ENCODE results near the gene TSPEAR. TPM values are rescaled to one million over a fixed set of nuclear protein-coding genes. Genes with fewer than 3 reads are reported as not detected.

The TSPEAR gene
- total RNA-seq, 3 donors from 2014 or later (not counting 1 experiment from before 2014, with no cell fraction given) = not detected

GRCh38 chr21:44650265-44650972 is 61.0 kb downstream of the TSPEAR start:
- H3K36me3 ChIP-seq (ENCODE audit: control insufficient read depth, insufficient read depth, low read length) = no peaks in the 10 kb centered on the region
- peaks cover 0 to 3% of the 10 kb centered on the region in 2 donors for H3K27me3 Mint-ChIP-seq (ENCODE audit: low read depth in 2 of 2)
- peak overlapping the region in 1 of 2 donors; percentile 24 for H3K27ac Mint-ChIP-seq
- H3K36me3 Mint-ChIP-seq = no peaks in the 10 kb centered on the region
- H3K27ac ChIP-seq (ENCODE audit: low read length) = no peak overlapping the region
- no peak overlapping the region for H3K4me3 Mint-ChIP-seq
- DNase-seq (no peak), ATAC-seq (peak in 1 of 3 donors; percentile 8)
- intact Hi-C loops (cut with micrococcal nuclease) = no loop called here
- no peaks in the 10 kb centered on the region for H3K9me3 Mint-ChIP-seq
- no peak overlapping the region for H3K4me3 ChIP-seq (ENCODE audit: low read length)
- peaks cover 1% of the 10 kb centered on the region for H3K9me3 ChIP-seq (ENCODE audit: control insufficient read depth, insufficient read depth, low read length)
- no peak for TF ChIP-seq CTCF (IDR thresholded peaks at IDR 0.05)
- H3K27me3 ChIP-seq (ENCODE audit: control insufficient read depth, insufficient read depth, low read length) = no peaks in the 10 kb centered on the region
- 87% methylated on average over 20 of the region's 20 CpGs for WGBS (ENCODE audit: insufficient coverage)
- H3K4me1 Mint-ChIP-seq = peaks cover 16 to 21% of the 10 kb centered on the region in 2 donors
- H3K4me1 ChIP-seq (ENCODE audit: control insufficient read depth, insufficient read depth, low read length) = peaks cover 25% of the 10 kb centered on the region

GRCh38 chr21:44649521-44650100 is 61.8 kb downstream of the TSPEAR start:
- H3K4me3 ChIP-seq (ENCODE audit: low read length) = no peak overlapping the region
- no peak for TF ChIP-seq CTCF (IDR thresholded peaks at IDR 0.05)
- ATAC-seq = no peak
- peaks cover 11 to 21% of the 10 kb centered on the region in 2 donors for H3K4me1 Mint-ChIP-seq
- H3K9me3 Mint-ChIP-seq = peaks cover 4 to 5% of the 10 kb centered on the region in 2 donors
- 93% methylated on average over 18 of the region's 18 CpGs for WGBS (ENCODE audit: insufficient coverage)
- peaks cover 5% of the 10 kb centered on the region for H3K36me3 Mint-ChIP-seq
- peaks cover 6% of the 10 kb centered on the region for H3K9me3 ChIP-seq (ENCODE audit: control insufficient read depth, insufficient read depth, low read length)
- H3K27me3 ChIP-seq (ENCODE audit: control insufficient read depth, insufficient read depth, low read length) = peaks cover 2% of the 10 kb centered on the region
- no peak overlapping the region for H3K27ac Mint-ChIP-seq
- peaks cover 5 to 8% of the 10 kb centered on the region in 2 donors for H3K27me3 Mint-ChIP-seq (ENCODE audit: low read depth in 2 of 2)
- H3K36me3 ChIP-seq (ENCODE audit: control insufficient read depth, insufficient read depth, low read length) = no peaks in the 10 kb centered on the region
- intact Hi-C loops (cut with micrococcal nuclease) = no loop called here
- no peak overlapping the region for H3K27ac ChIP-seq (ENCODE audit: low read length)
- H3K4me1 ChIP-seq (ENCODE audit: control insufficient read depth, insufficient read depth, low read length) = peaks cover 17% of the 10 kb centered on the region
- DNase-seq = no peak
- no peak overlapping the region for H3K4me3 Mint-ChIP-seq

GRCh38 chr21:44648557-44649311 is 62.6 kb downstream of the TSPEAR start:
- H3K9me3 ChIP-seq (ENCODE audit: control insufficient read depth, insufficient read depth, low read length) = peaks cover 11% of the 10 kb centered on the region
- TF ChIP-seq CTCF (IDR thresholded peaks at IDR 0.05) = no peak
- H3K36me3 Mint-ChIP-seq = peaks cover 11% of the 10 kb centered on the region
- no peak overlapping the region for H3K27ac Mint-ChIP-seq
- 81% methylated on average over 33 of the region's 33 CpGs for WGBS (ENCODE audit: insufficient coverage)
- peaks cover 8% of the 10 kb centered on the region for H3K4me1 ChIP-seq (ENCODE audit: control insufficient read depth, insufficient read depth, low read length)
- peaks cover 2% of the 10 kb centered on the region for H3K27me3 ChIP-seq (ENCODE audit: control insufficient read depth, insufficient read depth, low read length)
- peaks cover 4 to 10% of the 10 kb centered on the region in 2 donors for H3K9me3 Mint-ChIP-seq
- intact Hi-C loops (cut with micrococcal nuclease) = no loop called here
- no peak overlapping the region for H3K4me3 ChIP-seq (ENCODE audit: low read length)
- H3K27ac ChIP-seq (ENCODE audit: low read length) = no peak overlapping the region
- H3K4me1 Mint-ChIP-seq = peaks cover 3 to 14% of the 10 kb centered on the region in 2 donors
- DNase-seq (no peak), ATAC-seq (no peak)
- peaks cover 5 to 9% of the 10 kb centered on the region in 2 donors for H3K27me3 Mint-ChIP-seq (ENCODE audit: low read depth in 2 of 2)
- H3K36me3 ChIP-seq (ENCODE audit: control insufficient read depth, insufficient read depth, low read length) = no peaks in the 10 kb centered on the region
- H3K4me3 Mint-ChIP-seq = no peak overlapping the region
